NCI-H82 treated with DMSO at 0.1 percent for 48 hours (cell line): ENCODE data around the gene MGAT4B.

Experiments
- DNase-seq: peaks from one replicate; lab custom pipeline; 2025; ENCODE audit not compliant: unreplicated experiment; lab: John Stamatoyannopoulos, UW

Gene MGAT4B

DNA sequence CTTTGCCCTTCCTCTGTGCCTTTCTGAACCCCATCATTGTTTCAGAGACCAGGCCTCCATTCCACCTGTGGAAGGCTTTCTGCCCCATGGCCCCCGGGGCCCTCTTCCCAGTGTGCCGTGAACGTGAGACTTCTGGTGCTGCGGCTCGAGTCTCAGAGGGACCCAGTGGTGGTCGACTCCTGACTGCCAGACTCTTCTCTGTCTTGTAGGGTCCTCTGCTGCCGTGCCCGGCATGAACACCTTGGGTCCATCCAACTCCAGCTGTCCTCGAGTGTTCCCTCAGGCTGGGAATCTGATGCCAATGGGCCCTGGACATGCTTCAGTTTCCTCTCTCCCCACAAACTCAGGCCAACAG is 33.0 kb downstream of the MGAT4B start:
- DNase-seq, result no peak

GRCh38 chr5:179772351-179772750 is 34.3 kb downstream of the MGAT4B start:
- no peak for DNase-seq

DNA sequence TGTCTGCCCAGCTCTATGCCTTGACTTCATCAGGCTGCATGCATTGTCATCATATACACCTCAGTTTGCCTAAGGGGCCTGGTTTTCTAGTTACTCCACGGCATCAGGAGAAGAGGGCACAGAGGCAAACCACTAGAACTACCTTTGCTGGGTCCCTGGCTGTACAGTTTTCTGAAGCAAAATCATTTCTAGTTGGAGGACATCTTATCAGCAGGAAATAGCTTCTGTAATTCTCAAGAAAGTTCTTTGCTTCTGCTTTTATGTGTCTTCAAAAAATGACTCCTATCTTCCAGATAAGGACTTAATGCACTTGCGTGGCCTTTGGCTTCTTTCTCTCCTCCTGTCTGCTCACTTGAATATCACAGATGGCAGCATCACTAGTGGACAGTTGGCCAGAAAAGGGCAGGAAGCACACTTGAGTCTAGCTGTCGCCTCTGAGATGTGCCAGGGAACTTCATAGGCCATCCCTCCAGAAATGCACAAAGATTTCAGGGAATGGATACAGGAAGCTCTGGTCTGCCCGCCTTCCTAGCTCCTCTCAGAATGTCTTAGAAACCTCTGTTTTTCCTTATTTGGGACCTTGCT is 35.3 kb downstream of the MGAT4B start:
- no peak for DNase-seq

- DNase-seq, result no peak
Observed at GRCh38 chr5:179769796-179770195, 36.9 kb downstream of the MGAT4B start.

GRCh38 chr5:179769271-179769670 is 37.4 kb downstream of the MGAT4B start:
- no peak for DNase-seq

GRCh38 chr5:179768326-179769085 is 38.2 kb downstream of the MGAT4B start:
- no peak for DNase-seq

- DNase-seq, result no peak
Observed at GRCh38 chr5:179767496-179768100, 39.1 kb downstream of the MGAT4B start.

- no peak for DNase-seq
Observed at GRCh38 chr5:179766726-179767455, 39.8 kb downstream of the MGAT4B start.

DNA sequence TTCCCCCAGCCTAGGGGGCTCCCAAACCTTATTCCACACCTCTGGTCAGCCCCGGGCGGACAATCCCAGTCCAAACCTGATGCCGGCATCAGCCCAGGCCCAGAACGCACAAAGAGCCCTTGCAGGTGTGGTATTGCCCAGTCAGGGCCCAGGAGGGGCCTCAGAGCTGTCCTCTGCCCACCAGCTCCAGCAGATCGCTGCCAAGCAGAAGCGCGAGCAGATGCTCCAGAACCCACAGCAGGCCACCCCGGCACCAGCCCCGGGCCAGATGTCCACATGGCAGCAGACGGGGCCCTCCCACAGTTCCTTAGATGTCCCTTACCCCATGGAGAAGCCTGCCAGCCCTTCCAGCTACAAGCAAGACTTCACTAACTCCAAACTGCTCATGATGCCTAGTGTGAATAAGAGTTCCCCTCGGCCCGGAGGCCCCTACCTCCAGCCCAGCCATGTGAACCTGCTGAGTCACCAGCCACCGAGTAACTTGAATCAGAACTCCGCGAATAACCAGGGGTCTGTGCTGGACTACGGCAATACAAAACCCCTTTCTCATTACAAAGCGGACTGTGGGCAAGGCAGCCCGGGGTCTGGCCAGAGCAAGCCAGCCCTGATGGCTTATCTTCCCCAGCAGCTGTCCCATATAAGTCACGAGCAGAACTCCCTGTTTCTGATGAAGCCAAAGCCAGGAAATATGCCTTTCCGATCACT is 40.5 kb downstream of the MGAT4B start:
- DNase-seq, result no peak

DNA sequence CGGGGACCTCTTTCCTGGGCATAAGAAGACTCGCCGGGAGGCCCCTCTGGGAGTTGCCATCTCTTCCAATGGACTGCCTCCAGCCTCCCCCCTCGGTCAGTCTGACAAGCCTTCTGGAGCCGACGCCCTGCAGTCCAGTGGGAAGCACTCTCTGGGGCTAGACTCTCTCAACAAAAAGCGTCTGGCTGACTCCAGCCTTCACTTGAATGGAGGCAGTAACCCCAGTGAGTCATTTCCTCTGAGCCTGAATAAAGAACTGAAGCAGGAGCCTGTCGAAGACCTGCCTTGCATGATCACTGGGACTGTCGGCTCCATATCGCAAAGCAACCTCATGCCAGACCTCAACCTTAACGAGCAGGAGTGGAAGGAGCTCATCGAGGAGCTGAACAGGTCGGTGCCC is 41.3 kb downstream of the MGAT4B start:
- DNase-seq, result no peak

- no peak for DNase-seq
Observed at GRCh38 chr5:179764056-179764455, 42.6 kb downstream of the MGAT4B start.

- DNase-seq, result no peak
Observed at GRCh38 chr5:179763215-179763945, 43.3 kb downstream of the MGAT4B start.

DNA sequence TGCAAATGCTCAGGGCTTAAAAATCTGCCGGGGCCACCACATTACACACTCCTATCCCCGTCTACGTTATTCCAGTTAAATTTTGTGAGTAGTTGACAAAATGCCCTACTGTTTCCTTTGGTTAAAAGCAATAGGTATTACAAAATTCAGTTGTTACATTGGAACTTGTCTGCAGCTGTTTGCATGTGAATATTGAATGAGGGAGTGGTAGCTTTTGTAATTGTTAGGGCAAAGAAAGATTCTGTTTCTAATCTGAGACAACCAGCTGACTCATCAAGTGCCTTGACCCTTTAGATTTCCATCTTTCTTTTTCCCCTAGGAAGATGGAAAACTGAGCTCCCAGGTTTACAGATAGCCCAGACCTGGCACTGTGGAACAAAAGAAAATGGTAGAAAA is 43.9 kb downstream of the MGAT4B start:
- no peak for DNase-seq

GRCh38 chr5:179762079-179762780 is 44.4 kb downstream of the MGAT4B start:
- peak; percentile 4 for DNase-seq

DNA sequence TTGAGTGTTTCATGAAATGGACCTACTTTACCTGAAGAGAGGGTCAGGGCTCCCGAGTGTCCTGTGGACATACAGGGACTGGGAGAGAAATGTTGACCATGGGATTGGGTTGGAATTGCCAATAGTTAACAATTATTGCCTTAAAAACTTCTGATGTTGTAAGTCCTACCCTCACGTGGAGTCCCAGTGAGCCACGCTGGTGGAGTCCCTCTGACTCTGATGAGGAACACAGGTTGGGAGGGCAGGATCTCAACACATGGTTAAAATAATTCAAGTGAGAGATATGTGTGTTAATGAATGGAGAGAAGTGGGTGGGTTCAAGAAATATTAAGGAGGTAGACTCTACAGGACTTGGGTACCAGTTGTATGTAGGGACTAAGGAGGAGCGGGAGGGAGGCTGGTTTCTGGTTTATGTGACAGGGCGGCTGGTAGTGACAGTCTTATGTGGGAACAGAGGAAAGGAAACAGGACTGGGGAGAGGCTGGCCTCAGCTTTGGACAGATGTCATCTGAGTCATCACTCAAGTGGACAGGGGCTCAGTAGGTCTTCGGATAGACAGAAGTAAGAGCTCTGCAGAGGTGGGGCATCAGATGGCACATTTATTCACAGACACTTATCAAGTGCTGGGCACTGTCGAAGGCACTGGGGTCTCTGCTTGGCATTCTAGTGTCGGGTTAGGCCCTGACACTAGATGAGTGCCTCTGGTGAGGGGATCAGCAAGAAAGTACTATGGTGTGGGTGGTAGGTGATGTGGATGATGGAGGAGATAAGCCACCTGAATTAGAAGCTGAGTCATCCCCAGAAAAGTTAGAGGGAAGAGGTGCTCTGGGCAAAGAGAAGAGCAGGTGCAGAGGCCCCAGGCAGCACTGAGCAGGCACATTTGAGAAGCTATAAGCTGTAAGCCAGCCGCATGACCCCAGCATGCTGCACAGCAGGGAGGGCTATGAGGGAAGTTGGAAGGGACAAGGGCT is 46.8 kb downstream of the MGAT4B start:
- DNase-seq, result no peak

- DNase-seq, result no peak
Observed at GRCh38 chr5:179758955-179759354, 47.7 kb downstream of the MGAT4B start.

DNA sequence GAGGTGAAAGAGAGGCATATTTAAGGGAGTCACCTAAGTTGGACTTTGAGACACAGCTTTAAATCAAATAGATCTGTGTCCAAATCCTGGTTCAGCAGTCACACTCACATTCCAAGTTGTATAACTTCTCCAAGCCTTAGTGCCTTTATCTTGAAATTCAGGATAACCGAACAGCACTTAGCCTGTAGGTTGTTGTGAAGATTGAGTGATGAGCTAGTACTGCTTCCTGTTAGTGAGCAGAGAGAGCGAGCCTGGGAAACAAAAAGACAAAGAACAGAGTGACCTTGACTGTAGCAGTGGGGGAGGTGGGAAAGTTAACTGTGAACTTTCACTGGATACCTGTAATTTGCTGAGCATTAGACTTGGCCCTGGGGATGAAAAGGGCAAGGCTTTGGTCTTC is 51.6 kb downstream of the MGAT4B start:
- no peak for DNase-seq

DNA sequence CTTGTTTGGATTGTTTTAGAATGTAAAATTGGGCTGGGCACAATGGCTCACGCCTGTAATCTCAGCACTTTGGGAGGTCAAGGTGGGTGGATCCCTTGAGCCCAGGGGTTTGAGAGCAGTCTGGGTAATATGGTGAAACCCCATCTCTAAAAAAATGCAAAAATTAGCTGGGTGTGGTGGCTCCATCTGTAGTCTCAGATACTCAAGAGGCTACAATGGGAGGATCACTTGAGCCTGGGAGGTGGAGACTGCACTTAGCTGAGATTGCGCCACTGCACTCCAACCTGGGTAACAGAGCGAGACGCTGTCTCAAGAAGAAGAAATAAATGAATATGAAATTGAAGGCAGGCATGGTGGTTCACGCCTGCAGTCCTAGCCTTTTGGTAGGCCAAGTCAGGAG is 52.7 kb downstream of the MGAT4B start:
- DNase-seq, result no peak
